Measurements from ENCODE around the gene ASAP2. TPM values are rescaled to one million over a fixed set of nuclear protein-coding genes. Genes with fewer than 3 reads are reported as not detected.

Gene ASAP2
- polyA plus RNA-seq, 1 donor from 2014 or later: 41.0 TPM

DNA sequence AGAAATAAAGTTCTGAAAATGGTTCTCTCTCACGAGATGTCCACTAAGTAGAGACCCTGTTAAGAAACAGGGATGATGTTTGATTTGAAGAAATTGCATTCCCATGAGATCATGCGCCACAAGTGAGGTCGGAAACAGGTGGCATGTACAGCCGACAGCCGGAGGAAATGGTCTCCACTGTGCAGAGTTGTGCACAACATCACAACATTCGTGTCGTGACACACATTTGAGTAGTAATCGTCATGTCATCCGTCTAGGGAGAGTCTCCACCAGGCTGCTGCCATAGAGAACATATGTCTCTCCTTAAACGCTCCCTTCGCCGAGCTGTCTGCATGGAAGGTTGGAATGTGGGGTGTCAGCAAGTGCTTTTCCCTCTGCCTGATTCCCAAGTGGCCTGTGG is 84.7 kb downstream of the ASAP2 start:
- Histone ChIP-seq H3K9me2 (ENCODE audit: insufficient read depth, low read length) (no peaks in the 10 kb centered on the region), H3F3A (ENCODE audit: insufficient read depth, low read length, poor library complexity, severe bottlenecking) (no peaks in the 10 kb centered on the region), H3K27ac (ENCODE audit: low read length) (no peak overlapping the region), H3K4me3 (ENCODE audit: low read length) (no peak overlapping the region), H3K79me2 (replicated peaks; ENCODE audit: insufficient read depth, low read length) (peaks cover 4% of the 10 kb centered on the region), H3K36me3 (ENCODE audit: insufficient read depth, low read length) (no peaks in the 10 kb centered on the region), H4K20me1 (ENCODE audit: insufficient read depth) (no peaks in the 10 kb centered on the region), H2AFZ (ENCODE audit: low read depth, low read length) (no peak overlapping the region), H3K9ac (ENCODE audit: low read length) (no peak overlapping the region), H3K4me2 (ENCODE audit: low read length) (no peak overlapping the region), H3K27me3 (ENCODE audit: insufficient read depth, low read depth, low read length) (no peaks in the 10 kb centered on the region), H3K9me3 (ENCODE audit: low read length) (no peaks in the 10 kb centered on the region)
- TF ChIP-seq, protein P1, sequence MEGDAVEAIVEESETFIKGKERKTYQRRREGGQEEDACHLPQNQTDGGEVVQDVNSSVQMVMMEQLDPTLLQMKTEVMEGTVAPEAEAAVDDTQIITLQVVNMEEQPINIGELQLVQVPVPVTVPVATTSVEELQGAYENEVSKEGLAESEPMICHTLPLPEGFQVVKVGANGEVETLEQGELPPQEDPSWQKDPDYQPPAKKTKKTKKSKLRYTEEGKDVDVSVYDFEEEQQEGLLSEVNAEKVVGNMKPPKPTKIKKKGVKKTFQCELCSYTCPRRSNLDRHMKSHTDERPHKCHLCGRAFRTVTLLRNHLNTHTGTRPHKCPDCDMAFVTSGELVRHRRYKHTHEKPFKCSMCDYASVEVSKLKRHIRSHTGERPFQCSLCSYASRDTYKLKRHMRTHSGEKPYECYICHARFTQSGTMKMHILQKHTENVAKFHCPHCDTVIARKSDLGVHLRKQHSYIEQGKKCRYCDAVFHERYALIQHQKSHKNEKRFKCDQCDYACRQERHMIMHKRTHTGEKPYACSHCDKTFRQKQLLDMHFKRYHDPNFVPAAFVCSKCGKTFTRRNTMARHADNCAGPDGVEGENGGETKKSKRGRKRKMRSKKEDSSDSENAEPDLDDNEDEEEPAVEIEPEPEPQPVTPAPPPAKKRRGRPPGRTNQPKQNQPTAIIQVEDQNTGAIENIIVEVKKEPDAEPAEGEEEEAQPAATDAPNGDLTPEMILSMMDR (IDR thresholded peaks at IDR 0.05; ENCODE audit: poor library complexity, severe bottlenecking): no peak
- TF ChIP-seq, protein P2, sequence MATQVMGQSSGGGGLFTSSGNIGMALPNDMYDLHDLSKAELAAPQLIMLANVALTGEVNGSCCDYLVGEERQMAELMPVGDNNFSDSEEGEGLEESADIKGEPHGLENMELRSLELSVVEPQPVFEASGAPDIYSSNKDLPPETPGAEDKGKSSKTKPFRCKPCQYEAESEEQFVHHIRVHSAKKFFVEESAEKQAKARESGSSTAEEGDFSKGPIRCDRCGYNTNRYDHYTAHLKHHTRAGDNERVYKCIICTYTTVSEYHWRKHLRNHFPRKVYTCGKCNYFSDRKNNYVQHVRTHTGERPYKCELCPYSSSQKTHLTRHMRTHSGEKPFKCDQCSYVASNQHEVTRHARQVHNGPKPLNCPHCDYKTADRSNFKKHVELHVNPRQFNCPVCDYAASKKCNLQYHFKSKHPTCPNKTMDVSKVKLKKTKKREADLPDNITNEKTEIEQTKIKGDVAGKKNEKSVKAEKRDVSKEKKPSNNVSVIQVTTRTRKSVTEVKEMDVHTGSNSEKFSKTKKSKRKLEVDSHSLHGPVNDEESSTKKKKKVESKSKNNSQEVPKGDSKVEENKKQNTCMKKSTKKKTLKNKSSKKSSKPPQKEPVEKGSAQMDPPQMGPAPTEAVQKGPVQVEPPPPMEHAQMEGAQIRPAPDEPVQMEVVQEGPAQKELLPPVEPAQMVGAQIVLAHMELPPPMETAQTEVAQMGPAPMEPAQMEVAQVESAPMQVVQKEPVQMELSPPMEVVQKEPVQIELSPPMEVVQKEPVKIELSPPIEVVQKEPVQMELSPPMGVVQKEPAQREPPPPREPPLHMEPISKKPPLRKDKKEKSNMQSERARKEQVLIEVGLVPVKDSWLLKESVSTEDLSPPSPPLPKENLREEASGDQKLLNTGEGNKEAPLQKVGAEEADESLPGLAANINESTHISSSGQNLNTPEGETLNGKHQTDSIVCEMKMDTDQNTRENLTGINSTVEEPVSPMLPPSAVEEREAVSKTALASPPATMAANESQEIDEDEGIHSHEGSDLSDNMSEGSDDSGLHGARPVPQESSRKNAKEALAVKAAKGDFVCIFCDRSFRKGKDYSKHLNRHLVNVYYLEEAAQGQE (IDR thresholded peaks at IDR 0.05; ENCODE audit: borderline replicate concordance): no peak

DNA sequence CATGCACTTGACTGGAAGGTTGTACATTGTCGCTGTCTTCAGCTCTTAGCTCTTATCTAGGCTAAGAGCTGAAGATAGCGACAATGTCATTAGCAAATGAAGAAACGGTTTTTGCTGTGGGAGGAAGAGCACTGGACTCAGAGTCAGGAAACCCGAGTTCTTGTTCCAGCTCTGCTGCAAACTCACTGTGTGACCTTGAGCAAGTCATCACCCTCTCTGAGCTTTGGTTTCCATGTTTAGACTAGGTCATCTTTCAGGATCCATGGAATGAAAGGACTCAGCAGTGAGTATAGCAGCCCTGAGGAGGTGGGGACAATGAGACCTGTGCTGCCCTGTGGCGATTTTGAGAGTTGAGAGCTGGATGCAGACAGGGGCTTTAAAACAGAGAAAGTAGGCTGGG is 85.3 kb downstream of the ASAP2 start:
- Histone ChIP-seq H3K9me3 (ENCODE audit: low read length) (no peaks in the 10 kb centered on the region), H3K79me2 (replicated peaks; ENCODE audit: insufficient read depth, low read length) (peaks cover 4% of the 10 kb centered on the region), H3K27me3 (ENCODE audit: insufficient read depth, low read depth, low read length) (no peaks in the 10 kb centered on the region), H3K4me3 (ENCODE audit: low read length) (no peak overlapping the region), H3K9ac (ENCODE audit: low read length) (no peak overlapping the region), H3K9me2 (ENCODE audit: insufficient read depth, low read length) (no peaks in the 10 kb centered on the region), H3K4me2 (ENCODE audit: low read length) (no peak overlapping the region), H3F3A (ENCODE audit: insufficient read depth, low read length, poor library complexity, severe bottlenecking) (no peaks in the 10 kb centered on the region), H4K20me1 (ENCODE audit: insufficient read depth) (no peaks in the 10 kb centered on the region), H2AFZ (ENCODE audit: low read depth, low read length) (no peak overlapping the region), H3K27ac (ENCODE audit: low read length) (no peak overlapping the region), H3K36me3 (ENCODE audit: insufficient read depth, low read length) (no peaks in the 10 kb centered on the region)
- TF ChIP-seq RAD21 (conservative IDR thresholded peaks at IDR 0.05) (no peak), EZH2 (IDR thresholded peaks at IDR 0.05; ENCODE audit: borderline replicate concordance, insufficient read depth, low read length, poor library complexity, severe bottlenecking) (no peak), MXI1 (conservative IDR thresholded peaks at IDR 0.05; ENCODE audit: poor library complexity, severe bottlenecking) (no peak), SMC3 (conservative IDR thresholded peaks at IDR 0.05; ENCODE audit: poor library complexity) (no peak), POLR2AphosphoS5 (IDR thresholded peaks at IDR 0.05) (no peak), TAF1 (IDR thresholded peaks at IDR 0.05; ENCODE audit: low read depth) (no peak), EP300 (conservative IDR thresholded peaks at IDR 0.05; ENCODE audit: poor library complexity, severe bottlenecking) (no peak)
- TF ChIP-seq, protein P1 (IDR thresholded peaks at IDR 0.05; ENCODE audit: poor library complexity, severe bottlenecking): no peak
- TF ChIP-seq, protein P2 (IDR thresholded peaks at IDR 0.05; ENCODE audit: borderline replicate concordance): no peak
